Measurements from ENCODE around the gene GBF1. TPM values are rescaled to one million over a fixed set of nuclear protein-coding genes. Genes with fewer than 3 reads are reported as not detected.
A peak's percentile ranks its signal among the peaks of the same experiment; 100 is the strongest.

The GBF1 gene
- total RNA-seq, 1 donor from 2014 or later = 24.0 TPM

- peak; percentile 67 for ATAC-seq
Observed at GRCh38 chr10:102347236-102347828, 102.0 kb downstream of the GBF1 start.

- ATAC-seq = peak; percentile 59
Observed at GRCh38 chr10:102352066-102352715, 106.9 kb downstream of the GBF1 start.

- no peak for ATAC-seq
Observed at GRCh38 chr10:102354451-102354850, 109.1 kb downstream of the GBF1 start.

- no peak for ATAC-seq
Observed at GRCh38 chr10:102358712-102359382, 113.5 kb downstream of the GBF1 start.

- ATAC-seq = no peak
Observed at GRCh38 chr10:102367441-102367840, 122.1 kb downstream of the GBF1 start.

- ATAC-seq = peak; percentile 44
Observed at GRCh38 chr10:102368077-102368476, 122.7 kb downstream of the GBF1 start.

- no peak for ATAC-seq
Observed at GRCh38 chr10:102371295-102371694, 126.0 kb downstream of the GBF1 start.

GRCh38 chr10:102375250-102375649 is 129.9 kb downstream of the GBF1 start:
- ATAC-seq = peak; percentile 13

- ATAC-seq = no peak
Observed at GRCh38 chr10:102375867-102376266, 130.5 kb downstream of the GBF1 start.

GRCh38 chr10:102376901-102377300 is 131.6 kb downstream of the GBF1 start:
- no peak for ATAC-seq

- no peak for ATAC-seq
Observed at GRCh38 chr10:102379383-102379782, 134.1 kb downstream of the GBF1 start.

- ATAC-seq = no peak
Observed at GRCh38 chr10:102381983-102382382, 136.7 kb downstream of the GBF1 start.

- no peak for ATAC-seq
Observed at GRCh38 chr10:102382871-102383270, 137.5 kb downstream of the GBF1 start.

GRCh38 chr10:102384053-102384452 is 138.7 kb downstream of the GBF1 start:
- ATAC-seq = no peak

GRCh38 chr10:102384606-102385429 is 139.5 kb downstream of the GBF1 start:
- ATAC-seq = peak; percentile 58

GRCh38 chr10:102389894-102390293 is 144.6 kb downstream of the GBF1 start:
- no peak for ATAC-seq

- ATAC-seq = no peak
Observed at GRCh38 chr10:102392306-102392705, 147.0 kb downstream of the GBF1 start.

GRCh38 chr10:102393411-102394078 is 148.2 kb downstream of the GBF1 start:
- ATAC-seq = no peak

- ATAC-seq = peak; percentile 82
Observed at GRCh38 chr10:102394079-102394800, 148.9 kb downstream of the GBF1 start.

- ATAC-seq = no peak
Observed at GRCh38 chr10:102394801-102395399, 149.6 kb downstream of the GBF1 start.

Measured in esophagus mucosa (tissue), 1 donor.